ENCODE data around the gene EPB41. TPM values are rescaled to one million over a fixed set of nuclear protein-coding genes. Genes with fewer than 3 reads are reported as not detected.

EPB41 gene
- total and polyA plus RNA-seq, 2 of the 8 experiments (the other 6 are each of a cell fraction or from before 2014, with no cell fraction given): 36.7 to 109 TPM

DNA sequence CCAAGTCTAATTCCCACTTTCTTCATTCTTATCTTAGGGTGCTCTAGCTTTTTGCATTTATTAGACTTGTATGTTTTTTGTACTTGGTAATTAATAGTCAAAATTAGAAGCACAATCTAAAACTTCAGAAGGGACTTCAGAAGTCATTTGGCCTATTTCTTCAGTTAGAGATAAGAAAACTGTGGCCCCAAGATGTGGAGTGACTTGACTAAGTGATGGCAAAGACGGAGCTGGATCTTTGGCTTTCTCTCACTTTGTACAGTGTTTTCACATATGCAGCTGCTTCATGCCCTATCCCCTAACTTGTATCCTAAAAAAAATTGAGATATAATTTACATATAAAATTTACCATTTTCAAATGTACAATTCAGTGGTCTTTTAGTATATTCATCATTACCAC is 21.7 kb downstream of the EPB41 start:
- no peak overlapping the region for H2BK120ac ChIP-seq (replicated peaks; ENCODE audit: low read depth, low read length)
- H3K4me3 ChIP-seq (ENCODE audit: extremely low read depth in 1 of 4, insufficient read depth in 2 of 4, low read depth in 3 of 4, low read length in 4 of 4): no peak overlapping the region
- FAIRE-seq: no peak
- 100% methylated on average over 1 of the region's 1 CpG; no CpG with 5 or more reads in 1 of the 2 experiments for WGBS, 2 experiments (ENCODE audit: extremely low coverage in 1 of 2, insufficient coverage in 1 of 2, insufficient read length in 1 of 2, insufficient replicate concordance in 2 of 2, low coverage in 1 of 2, low lambda C conversion rate in 2 of 2, missing lambda C conversion rate in 1 of 2)
- H3K27ac ChIP-seq (ENCODE audit: low read depth, low read length): no peak overlapping the region
- H2BK15ac ChIP-seq (ENCODE audit: low read length): no peak overlapping the region
- no peaks in the 10 kb centered on the region for H3K36me3 ChIP-seq (ENCODE audit: control insufficient read depth in 2 of 4, insufficient read depth in 4 of 4, low read length in 3 of 4)
- no peak overlapping the region for H4K91ac ChIP-seq (replicated peaks; ENCODE audit: insufficient read length, low read length)
- TF ChIP-seq CREB1 (IDR thresholded peaks at IDR 0.05) (no peak), SUZ12 (IDR thresholded peaks at IDR 0.05; ENCODE audit: low read length) (no peak), EGR1 (IDR thresholded peaks at IDR 0.05; ENCODE audit: borderline replicate concordance, low read depth, low read length) (no peak), JUND (IDR thresholded peaks at IDR 0.05; ENCODE audit: low read length) (no peak), TBP (IDR thresholded peaks at IDR 0.05; ENCODE audit: low read depth, low read length) (no peak), TEAD4 (IDR thresholded peaks at IDR 0.05; ENCODE audit: low read depth, low read length) (no peak)
- H2BK12ac ChIP-seq (ENCODE audit: low read depth, low read length): no peak overlapping the region
- peaks cover 0 to 84% of the 10 kb centered on the region in 2 experiments; a peak in 2 of 4 replicates for H3K79me2 ChIP-seq (ENCODE audit: control insufficient read depth in 1 of 2, insufficient read depth in 2 of 2, low read length in 2 of 2)
- no peak overlapping the region for H2AFZ ChIP-seq (ENCODE audit: low read length)
- no peak overlapping the region for H3K23ac ChIP-seq (ENCODE audit: insufficient read length)
- no peak overlapping the region for H3K9ac ChIP-seq (replicated peaks in 1 of 4; ENCODE audit: extremely low read depth in 1 of 4, low read depth in 3 of 4, low read length in 3 of 4)
- DNase-seq (ENCODE audit: low read depth in 1 of 2, low spot score in 2 of 2): no peak
- H2BK5ac ChIP-seq (ENCODE audit: low read depth, low read length): no peak overlapping the region
- H3K18ac ChIP-seq (ENCODE audit: extremely low read depth, low read length): no peak overlapping the region
- H3K56ac ChIP-seq (replicated peaks; ENCODE audit: insufficient read length, low read depth, low read length): no peak overlapping the region
- no peak overlapping the region for H3K4me2 ChIP-seq (ENCODE audit: insufficient read depth in 1 of 2, low read depth in 2 of 2, low read length in 2 of 2)
- H3K27me3 ChIP-seq (replicated peaks in 1 of 4; ENCODE audit: control insufficient read depth in 3 of 4, extremely low read depth in 1 of 4, insufficient read depth in 3 of 4, low read length in 3 of 4): no peaks in the 10 kb centered on the region
- ChIA-PET CTCF (ENCODE audit: partially characterized antibody) (no interaction called here), POLR2A (ENCODE audit: partially characterized antibody) (interaction anchor here (0.7 kb wide), 1 partner anchor 11 kb away, joined by 3 read pairs; no protein-coding TSS in a partner anchor)
- H3K4ac ChIP-seq (replicated peaks; ENCODE audit: insufficient read length, low read depth, low read length): no peak overlapping the region
- peaks cover 4% of the 10 kb centered on the region for H3K79me1 ChIP-seq (ENCODE audit: low read depth, low read length)
- H3K14ac ChIP-seq (ENCODE audit: insufficient read length): no peak overlapping the region
- no peak overlapping the region for H2BK20ac ChIP-seq (ENCODE audit: low read length)
- no peaks in the 10 kb centered on the region for H3K4me1 ChIP-seq (replicated peaks in 1 of 4; ENCODE audit: control insufficient read depth in 3 of 4, insufficient read depth in 4 of 4, low read length in 3 of 4)
- peaks cover 2 to 8% of the 10 kb centered on the region in 2 experiments for H4K20me1 ChIP-seq (replicated peaks in 1 of 2; ENCODE audit: control insufficient read depth in 1 of 2, insufficient read depth in 2 of 2, low read length in 2 of 2)
- no peak overlapping the region for H2AK5ac ChIP-seq (ENCODE audit: low read depth, low read length)
- H4K8ac ChIP-seq (ENCODE audit: extremely low read depth, insufficient read depth, low read length): no peak overlapping the region
- no peak overlapping the region for H4K5ac ChIP-seq (ENCODE audit: insufficient read length, low read depth, low read length)
- H3K9me3 ChIP-seq (ENCODE audit: insufficient read depth in 2 of 2, low read depth in 1 of 2, low read length in 1 of 2): no peaks in the 10 kb centered on the region
- H3K23me2 ChIP-seq (ENCODE audit: low read depth, low read length): no peaks in the 10 kb centered on the region
